NCI-H2171 treated with DMSO at 0.1 percent for 48 hours (cell line): ENCODE data around the gene CLIC1.

Experiments used
- DNase-seq: peaks from one replicate; lab custom pipeline; 2025; lab: John Stamatoyannopoulos, UW

CLIC1 gene

GRCh38 chr6:31737991-31738979, 2.0 kb upstream of the CLIC1 start:
- DNase-seq: no peak

GRCh38 chr6:31737315-31737990, 1.1 kb upstream of the CLIC1 start:
- DNase-seq: no peak

GRCh38 chr6:31736768-31737314, 511 bp upstream of the CLIC1 start:
- DNase-seq: no peak

- DNase-seq: no peak
These were observed 1.4 kb downstream of the CLIC1 start for GRCh38 chr6:31734821-31735406.

GRCh38 chr6:31734247-31734820, 2.0 kb downstream of the CLIC1 start:
- DNase-seq: no peak

GRCh38 chr6:31733734-31734133, 2.6 kb downstream of the CLIC1 start:
- DNase-seq: no peak

- DNase-seq: no peak
These were observed 4.3 kb downstream of the CLIC1 start for GRCh38 chr6:31732029-31732428.

- DNase-seq: no peak
These were observed 5.7 kb downstream of the CLIC1 start for GRCh38 chr6:31730631-31731086.

- DNase-seq: peak; percentile 35
These were observed 6.2 kb downstream of the CLIC1 start for GRCh38 chr6:31729979-31730630.

- peak; percentile 77 for DNase-seq
These were observed 6.8 kb downstream of the CLIC1 start for GRCh38 chr6:31729515-31729978.

GRCh38 chr6:31728767-31729514, 7.4 kb downstream of the CLIC1 start, which contains the start of gene DDAH2:
TSS of gene DDAH2 (minus strand) at chr6:31729299. CDS start at chr6:31729161, 138 bp downstream.
- DNase-seq: no peak

GRCh38 chr6:31727717-31728671, 8.3 kb downstream of the CLIC1 start:
- no peak for DNase-seq

GRCh38 chr6:31727034-31727716, 9.2 kb downstream of the CLIC1 start:
- no peak for DNase-seq

- no peak for DNase-seq
These were observed 10.6 kb downstream of the CLIC1 start for GRCh38 chr6:31725502-31726350.

GRCh38 chr6:31723980-31724691, 12.2 kb downstream of the CLIC1 start:
- DNase-seq: no peak

- no peak for DNase-seq
These were observed 12.9 kb downstream of the CLIC1 start, which contains the start of gene MPIG6B for GRCh38 chr6:31723245-31723979. TSS of gene MPIG6B (plus strand) at chr6:31723373. CDS start at chr6:31723384, 11 bp downstream.
